Panc1 (cell line): ENCODE data around the gene ARMC5.

ENCODE experiments used
- CTCF ChIP-seq: fragments of 450-650 bp; IDR thresholded peaks from 2 replicates; pipeline ENCODE4 v1.5.1; 2017; ENCODE audit warnings: mild to moderate bottlenecking
- POLR2AphosphoS5 ChIP-seq: IDR thresholded peaks from 2 replicates; pipeline ENCODE4 v1.6.1; 2012; ENCODE audit warnings: mild to moderate bottlenecking, low read depth, low read length, moderate library complexity
- REST ChIP-seq, 2 experiments: IDR thresholded peaks; 2 replicates each; pipeline ENCODE4 v1.6.1; 2011 to 2012; ENCODE audit warnings: low read depth in 2 of 2, control low read depth in 1 of 2, low read length in 1 of 2, mild to moderate bottlenecking in 1 of 2, moderate library complexity in 1 of 2; ENCODE audit not compliant: insufficient read depth in 1 of 2
- SIN3A ChIP-seq: IDR thresholded peaks from 2 replicates; pipeline ENCODE4 v1.6.1; 2012; ENCODE audit warnings: low read depth, mild to moderate bottlenecking, low read length, moderate library complexity, borderline replicate concordance; ENCODE audit not compliant: insufficient read depth
- TCF7L2 ChIP-seq: IDR thresholded peaks from 2 replicates; pipeline ENCODE4 v1.6.1; 2011; ENCODE audit warnings: mild to moderate bottlenecking, low read depth, low read length, inconsistent platforms

DNA sequence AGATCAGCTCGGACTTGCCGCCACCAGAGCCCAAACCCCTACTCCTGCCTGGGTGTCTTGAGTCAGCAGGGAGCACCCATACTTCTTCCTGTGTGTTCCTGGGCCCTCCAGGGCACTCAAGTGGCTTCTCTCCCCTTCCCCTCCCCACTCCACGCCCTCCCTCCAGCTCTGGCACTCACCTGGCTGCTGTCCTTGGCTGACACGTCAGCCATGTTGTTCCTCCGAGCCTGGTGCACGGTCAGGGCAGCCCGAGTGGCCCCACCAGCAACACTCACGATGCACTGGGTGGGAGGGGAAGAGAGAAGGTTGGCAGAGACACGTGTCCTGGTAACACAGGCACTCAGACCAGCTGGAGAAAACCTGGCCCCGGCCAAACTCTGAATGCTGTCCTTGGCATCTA is 37.4 kb downstream of the ARMC5 start:
- TF ChIP-seq CTCF (no peak), REST (IDR thresholded peaks at IDR 0.05; ENCODE audit: insufficient read depth in 1 of 2, low read depth in 2 of 2, low read length in 1 of 2) (no peak), POLR2AphosphoS5 (no peak), SIN3A (no peak), TCF7L2 (no peak)
